Measurements from ENCODE around the gene KCNQ1.

Gene KCNQ1

GRCh38 chr11:2507945-2508749, 63.3 kb downstream of the KCNQ1 start:
- no peaks in the 10 kb centered on the region for H3K36me3 Mint-ChIP-seq (ENCODE audit: low read depth)
- H3K4me1 Mint-ChIP-seq (ENCODE audit: low read depth): no peaks in the 10 kb centered on the region
- no peak overlapping the region for H3K27ac Mint-ChIP-seq
- H3K4me3 Mint-ChIP-seq: no peak overlapping the region
- no peaks in the 10 kb centered on the region for H3K9me3 Mint-ChIP-seq
- no peaks in the 10 kb centered on the region for H3K27me3 Mint-ChIP-seq

GRCh38 chr11:2508793-2509192, 64.0 kb downstream of the KCNQ1 start:
- no peaks in the 10 kb centered on the region for H3K36me3 Mint-ChIP-seq (ENCODE audit: low read depth)
- no peak overlapping the region for H3K4me3 Mint-ChIP-seq
- no peak overlapping the region for H3K27ac Mint-ChIP-seq
- no peaks in the 10 kb centered on the region for H3K4me1 Mint-ChIP-seq (ENCODE audit: low read depth)
- no peaks in the 10 kb centered on the region for H3K9me3 Mint-ChIP-seq
- no peaks in the 10 kb centered on the region for H3K27me3 Mint-ChIP-seq

GRCh38 chr11:2509481-2510001, 64.7 kb downstream of the KCNQ1 start:
- Mint-ChIP-seq H3K9me3 (no peaks in the 10 kb centered on the region), H3K27me3 (no peaks in the 10 kb centered on the region), H3K27ac (no peak overlapping the region), H3K36me3 (ENCODE audit: low read depth) (no peaks in the 10 kb centered on the region), H3K4me3 (no peak overlapping the region), H3K4me1 (ENCODE audit: low read depth) (no peaks in the 10 kb centered on the region)

- no peaks in the 10 kb centered on the region for H3K9me3 Mint-ChIP-seq
These were observed 66.0 kb downstream of the KCNQ1 start for GRCh38 chr11:2510626-2511402.

GRCh38 chr11:2511421-2512369, 66.9 kb downstream of the KCNQ1 start:
- H3K4me1 Mint-ChIP-seq (ENCODE audit: low read depth): no peaks in the 10 kb centered on the region
- H3K27me3 Mint-ChIP-seq: no peaks in the 10 kb centered on the region
- H3K4me3 Mint-ChIP-seq: no peak overlapping the region
- no peaks in the 10 kb centered on the region for H3K9me3 Mint-ChIP-seq
- no peak overlapping the region for H3K27ac Mint-ChIP-seq
- H3K36me3 Mint-ChIP-seq (ENCODE audit: low read depth): no peaks in the 10 kb centered on the region

More at GRCh38 chr11:2510626-2511402, 66.0 kb downstream of the KCNQ1 start:
- Mint-ChIP-seq H3K27ac (no peak overlapping the region), H3K4me1 (ENCODE audit: low read depth) (no peaks in the 10 kb centered on the region), H3K27me3 (no peaks in the 10 kb centered on the region), H3K4me3 (no peak overlapping the region), H3K36me3 (ENCODE audit: low read depth) (no peaks in the 10 kb centered on the region)

- Mint-ChIP-seq H3K4me1 (ENCODE audit: low read depth) (no peaks in the 10 kb centered on the region), H3K27me3 (no peaks in the 10 kb centered on the region), H3K9me3 (no peaks in the 10 kb centered on the region), H3K27ac (no peak overlapping the region), H3K36me3 (ENCODE audit: low read depth) (no peaks in the 10 kb centered on the region), H3K4me3 (no peak overlapping the region)
These were observed 67.9 kb downstream of the KCNQ1 start for GRCh38 chr11:2512431-2513407.

DNA sequence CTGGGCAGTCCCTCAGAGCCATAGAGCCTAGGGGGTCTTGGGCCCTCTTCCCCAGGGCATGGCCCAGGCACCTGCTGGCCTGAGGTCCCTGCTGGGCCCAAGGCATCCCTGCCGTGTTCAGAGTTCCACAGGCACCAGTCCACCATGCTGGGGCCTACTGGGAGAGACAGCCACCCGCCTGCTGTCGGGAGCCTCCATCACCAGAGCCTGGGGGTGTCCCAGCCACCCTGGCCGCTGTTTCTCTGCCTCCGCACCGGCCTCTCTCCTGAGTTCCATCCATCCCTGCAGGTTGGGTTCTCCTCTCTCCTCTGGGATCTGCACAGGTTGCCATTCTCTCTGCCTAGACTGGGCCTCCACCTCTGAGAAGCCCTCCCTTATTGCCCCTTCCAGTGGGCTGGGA, 68.6 kb downstream of the KCNQ1 start:
- Mint-ChIP-seq H3K27ac (no peak overlapping the region), H3K4me1 (ENCODE audit: low read depth) (no peaks in the 10 kb centered on the region), H3K36me3 (ENCODE audit: low read depth) (no peaks in the 10 kb centered on the region), H3K27me3 (no peaks in the 10 kb centered on the region), H3K9me3 (no peaks in the 10 kb centered on the region), H3K4me3 (no peak overlapping the region)

DNA sequence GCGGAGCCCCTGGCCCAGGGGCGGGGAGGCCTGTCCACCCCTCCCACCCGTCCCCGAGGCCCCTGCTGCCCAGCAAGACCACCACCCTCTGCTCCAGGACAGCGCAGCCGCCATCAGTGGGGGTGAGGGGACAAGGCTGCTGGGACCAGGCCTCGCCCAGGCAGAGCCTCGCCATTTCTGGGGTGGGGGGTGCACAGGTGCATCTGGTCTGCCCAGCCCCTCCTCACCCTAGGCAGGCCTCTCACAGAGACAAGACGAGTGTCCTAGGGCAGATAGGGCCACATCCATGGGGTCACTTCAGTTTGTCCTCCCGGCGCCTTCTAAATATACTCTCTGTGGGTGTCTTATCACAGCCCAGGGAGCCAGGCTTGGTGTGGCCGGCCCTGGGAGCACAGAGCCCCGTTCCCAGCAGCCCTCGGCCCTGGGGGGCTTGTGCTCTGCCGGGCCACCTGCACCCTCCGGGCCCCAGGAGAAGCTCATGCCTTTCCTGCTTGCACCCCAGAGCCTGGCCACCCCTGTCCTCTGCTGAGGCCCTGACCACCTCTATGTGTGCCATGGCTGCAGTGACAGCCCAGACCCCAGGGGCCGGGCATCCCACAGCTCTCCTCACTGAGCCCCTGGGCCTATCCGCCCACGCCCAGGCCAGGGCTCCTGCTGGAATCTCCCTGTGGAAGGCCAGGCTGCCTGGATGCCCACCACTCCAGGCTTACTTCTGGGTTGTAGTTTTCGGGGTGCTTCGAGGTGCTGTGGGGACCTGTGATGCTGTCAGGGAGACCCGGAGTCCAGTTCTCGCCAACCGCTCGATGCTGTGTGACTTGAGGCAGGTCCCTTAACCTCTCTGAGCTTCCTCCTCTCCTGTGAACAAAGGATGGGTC, 70.8 kb downstream of the KCNQ1 start:
- no peak overlapping the region for H3K4me3 Mint-ChIP-seq
- no peaks in the 10 kb centered on the region for H3K27me3 Mint-ChIP-seq
- no peaks in the 10 kb centered on the region for H3K4me1 Mint-ChIP-seq (ENCODE audit: low read depth)
- H3K27ac Mint-ChIP-seq: no peak overlapping the region
- no peaks in the 10 kb centered on the region for H3K9me3 Mint-ChIP-seq
- H3K36me3 Mint-ChIP-seq (ENCODE audit: low read depth): no peaks in the 10 kb centered on the region

DNA sequence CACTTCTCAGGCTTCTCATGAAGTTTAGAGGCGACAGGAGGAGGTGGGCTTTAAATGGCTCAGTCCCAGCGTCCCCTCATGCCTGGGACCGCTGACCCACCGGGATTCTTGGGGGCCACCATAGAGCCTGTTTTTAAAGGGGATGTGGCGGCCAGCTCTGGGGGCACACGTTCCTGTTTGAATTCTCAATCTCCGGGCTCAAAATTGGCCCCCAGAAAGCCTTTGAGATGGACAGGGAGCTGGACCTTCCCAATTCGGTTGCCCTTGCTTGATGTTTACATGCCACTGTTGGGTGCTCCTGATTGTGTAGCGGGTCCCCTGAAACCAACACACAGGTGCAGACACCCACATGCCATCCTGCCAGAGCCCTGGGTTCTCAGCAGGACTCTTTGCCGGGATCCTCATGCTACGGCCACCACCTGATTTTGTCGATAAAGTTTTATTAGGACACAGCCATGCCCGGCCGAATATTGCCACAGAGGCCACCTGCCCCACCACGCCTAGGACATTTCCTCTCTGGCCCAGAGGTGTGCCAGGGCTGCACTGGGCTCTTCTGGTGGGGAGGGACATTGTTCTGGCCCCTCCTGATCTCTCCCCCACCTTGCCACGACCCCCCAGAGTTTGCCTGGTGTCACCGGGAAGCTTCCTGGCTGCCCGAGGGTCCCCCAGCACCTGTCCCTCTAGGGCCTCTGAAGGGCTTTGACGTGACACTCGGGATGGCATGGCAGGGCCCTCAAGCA, 71.6 kb downstream of the KCNQ1 start:
- H3K4me1 Mint-ChIP-seq (ENCODE audit: low read depth): no peaks in the 10 kb centered on the region
- H3K4me3 Mint-ChIP-seq: no peak overlapping the region
- no peak overlapping the region for H3K27ac Mint-ChIP-seq
- no peaks in the 10 kb centered on the region for H3K36me3 Mint-ChIP-seq (ENCODE audit: low read depth)
- H3K9me3 Mint-ChIP-seq: no peaks in the 10 kb centered on the region
- H3K27me3 Mint-ChIP-seq: no peaks in the 10 kb centered on the region

DNA sequence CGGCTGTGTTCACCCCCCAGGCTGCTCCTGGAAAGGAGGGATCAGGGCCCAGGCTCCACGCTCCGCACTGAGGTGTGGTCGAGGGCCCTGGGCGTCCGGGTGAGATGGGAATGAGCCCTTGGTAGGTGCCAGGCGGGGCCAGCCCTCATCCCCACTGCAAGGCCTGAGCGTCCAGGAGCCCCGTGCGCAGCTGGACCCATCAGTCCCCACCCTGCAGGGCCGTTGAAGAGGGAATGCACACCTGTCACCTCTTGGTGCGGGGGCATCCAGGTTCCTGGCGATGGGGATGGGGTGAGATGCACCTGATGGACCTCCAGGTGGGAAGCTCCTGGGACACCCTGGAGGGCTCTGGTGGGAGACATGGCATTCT, 72.2 kb downstream of the KCNQ1 start:
- no peaks in the 10 kb centered on the region for H3K36me3 Mint-ChIP-seq (ENCODE audit: low read depth)
- H3K4me1 Mint-ChIP-seq (ENCODE audit: low read depth): no peaks in the 10 kb centered on the region
- no peaks in the 10 kb centered on the region for H3K27me3 Mint-ChIP-seq
- H3K9me3 Mint-ChIP-seq: no peaks in the 10 kb centered on the region
- no peak overlapping the region for H3K4me3 Mint-ChIP-seq
- H3K27ac Mint-ChIP-seq: no peak overlapping the region

- no peaks in the 10 kb centered on the region for H3K4me1 Mint-ChIP-seq (ENCODE audit: low read depth)
- no peak overlapping the region for H3K27ac Mint-ChIP-seq
- no peaks in the 10 kb centered on the region for H3K9me3 Mint-ChIP-seq
- H3K27me3 Mint-ChIP-seq: no peaks in the 10 kb centered on the region
- H3K36me3 Mint-ChIP-seq (ENCODE audit: low read depth): no peaks in the 10 kb centered on the region
- H3K4me3 Mint-ChIP-seq: no peak overlapping the region
These were observed 72.7 kb downstream of the KCNQ1 start for GRCh38 chr11:2517386-2518064.

Measured in stimulated activated naive CD8-positive, alpha-beta T cell treated with anti-CD3 and anti-CD28 coated beads, Interleukin-15, Interleukin-2, amounts not matched to agents 100 ng/mL and 50 ng/mL, for 24 hours (primary cell).